ENCODE data around the gene LCN10. TPM values are rescaled to one million over a fixed set of nuclear protein-coding genes. Genes with fewer than 3 reads are reported as not detected.
"Not testable (repeated sequence)": the region's sequence is repeated elsewhere in the genome, so short reads cannot be mapped to it uniquely, and the experiment has no call there.

Gene LCN10
- total RNA-seq, 2 donors from 2014 or later, result 9.3 to 20.1 TPM

GRCh38 chr9:136775191-136775590 is 32.5 kb upstream of the LCN10 start:
- DNase-seq, result no peak

GRCh38 chr9:136774416-136775045 is 31.8 kb upstream of the LCN10 start:
- no peak for ATAC-seq
- intact Hi-C loops (cut with DNase I), result no loop called here
- DNase-seq, result no peak

More at GRCh38 chr9:136775191-136775590, 32.5 kb upstream of the LCN10 start:
- ATAC-seq, result no peak
- intact Hi-C loops (cut with DNase I), result no loop called here

- no peak for DNase-seq
- ATAC-seq, result peak in 1 of 2 donors; percentile 70
- intact Hi-C loops (cut with DNase I), result no loop called here
These were observed 30.8 kb upstream of the LCN10 start for GRCh38 chr9:136773386-136774044.

GRCh38 chr9:136771907-136772415 is 29.2 kb upstream of the LCN10 start:
- no peak for DNase-seq
- intact Hi-C loops (cut with DNase I), result no loop called here
- no peak for ATAC-seq

GRCh38 chr9:136769710-136770191 is 27.0 kb upstream of the LCN10 start:
- ATAC-seq (peak; percentile 26 to 68), DNase-seq (no peak)
- intact Hi-C loops (cut with DNase I), result no loop called here

- intact Hi-C loops (cut with DNase I); ATAC-seq: not testable (repeated sequence)
- peak; percentile 69 for DNase-seq
These were observed 23.8 kb upstream of the LCN10 start for GRCh38 chr9:136766410-136767120.

- intact Hi-C loops (cut with DNase I); DNase-seq; ATAC-seq: not testable (repeated sequence)
These were observed 23.1 kb upstream of the LCN10 start for GRCh38 chr9:136765745-136766409.

- ATAC-seq (peak in 1 of 2 donors; percentile 53), DNase-seq (peak; percentile 69)
- intact Hi-C loops (cut with DNase I), result no loop called here
These were observed 22.3 kb upstream of the LCN10 start for GRCh38 chr9:136765041-136765440.

- intact Hi-C loops (cut with DNase I), result no loop called here
- no peak for ATAC-seq
- DNase-seq, result no peak
These were observed 21.7 kb upstream of the LCN10 start, which contains the start of gene LCN15 for GRCh38 chr9:136764301-136764891. Gene LCN15, minus strand, starts transcription at chr9:136764518. Its CDS starts 30 bp downstream, at chr9:136764488.

- intact Hi-C loops (cut with DNase I), result no loop called here
- ATAC-seq, result no peak
- DNase-seq, result no peak
These were observed 20.9 kb upstream of the LCN10 start for GRCh38 chr9:136763649-136764035.

GRCh38 chr9:136762915-136763648 is 20.3 kb upstream of the LCN10 start:
- DNase-seq (peak; percentile 71), ATAC-seq (peak; percentile 8 to 60)
- intact Hi-C loops (cut with DNase I), result no loop called here

GRCh38 chr9:136762221-136762691 is 19.5 kb upstream of the LCN10 start:
- DNase-seq (no peak), ATAC-seq (no peak)
- intact Hi-C loops (cut with DNase I), result no loop called here

GRCh38 chr9:136761545-136761981 is 18.8 kb upstream of the LCN10 start:
- DNase-seq (no peak), ATAC-seq (no peak)
- intact Hi-C loops (cut with DNase I), result no loop called here

- intact Hi-C loops (cut with DNase I), result not testable (repeated sequence)
- peak; percentile 39 to 45 for ATAC-seq
These were observed 18.2 kb upstream of the LCN10 start for GRCh38 chr9:136760834-136761544.

GRCh38 chr9:136760424-136760823 is 17.7 kb upstream of the LCN10 start:
- intact Hi-C loops (cut with DNase I), result no loop called here
- ATAC-seq, result no peak
- no peak for DNase-seq

More at GRCh38 chr9:136760834-136761544, 18.2 kb upstream of the LCN10 start:
- DNase-seq, result peak; percentile 61

GRCh38 chr9:136759436-136760325 is 16.9 kb upstream of the LCN10 start:
- ATAC-seq (no peak), DNase-seq (no peak)
- intact Hi-C loops (cut with DNase I), result no loop called here
